T1000 (cell line): Measurements from ENCODE around the gene TFDP3.

ENCODE experiments used
- DNase-seq: peaks from one replicate; lab custom pipeline; 2025; ENCODE audit warnings: mixed read lengths; lab: John Stamatoyannopoulos, UW

Gene TFDP3

GRCh38 chrX:133218329-133218728 lies at the start of gene TFDP3:
Gene TFDP3 (minus strand): TSS chrX:133218354. CDS start chrX:133218259, 95 bp downstream.
- DNase-seq, result no peak

GRCh38 chrX:133267621-133268020 lies 49.5 kb upstream of the TFDP3 start:
- DNase-seq, result no peak

- no peak for DNase-seq
These were observed 47.2 kb upstream of the TFDP3 start for GRCh38 chrX:133265331-133265730.

- DNase-seq, result no peak
These were observed 40.3 kb upstream of the TFDP3 start for GRCh38 chrX:133258481-133258880.

GRCh38 chrX:133254666-133255065 lies 36.5 kb upstream of the TFDP3 start:
- DNase-seq, result no peak

- DNase-seq, result no peak
These were observed 33.0 kb upstream of the TFDP3 start for GRCh38 chrX:133251204-133251603.

- DNase-seq, result no peak
These were observed 32.3 kb upstream of the TFDP3 start for GRCh38 chrX:133250184-133251100.

GRCh38 chrX:133249266-133250058 lies 31.3 kb upstream of the TFDP3 start:
- DNase-seq, result no peak

GRCh38 chrX:133248177-133248576 lies 30.0 kb upstream of the TFDP3 start:
- no peak for DNase-seq

- no peak for DNase-seq
These were observed 28.8 kb upstream of the TFDP3 start for GRCh38 chrX:133246921-133247320.

GRCh38 chrX:133235830-133236229 lies 17.7 kb upstream of the TFDP3 start:
- DNase-seq, result no peak

- no peak for DNase-seq
These were observed 14.2 kb upstream of the TFDP3 start for GRCh38 chrX:133232331-133232730.

- no peak for DNase-seq
These were observed 11.2 kb upstream of the TFDP3 start for GRCh38 chrX:133229361-133229760.

- no peak for DNase-seq
These were observed 2.4 kb downstream of the TFDP3 start for GRCh38 chrX:133215747-133216146.

- no peak for DNase-seq
These were observed 3.1 kb downstream of the TFDP3 start for GRCh38 chrX:133215017-133215416.

- DNase-seq, result no peak
These were observed 3.9 kb downstream of the TFDP3 start for GRCh38 chrX:133214301-133214700.

GRCh38 chrX:133213117-133213516 lies 5.0 kb downstream of the TFDP3 start:
- no peak for DNase-seq

- no peak for DNase-seq
These were observed 10.4 kb downstream of the TFDP3 start for GRCh38 chrX:133207751-133208150.

- no peak for DNase-seq
These were observed 26.5 kb downstream of the TFDP3 start for GRCh38 chrX:133191739-133192039.

- DNase-seq, result no peak
These were observed 27.0 kb downstream of the TFDP3 start for GRCh38 chrX:133190877-133191738.

GRCh38 chrX:133189195-133189594 lies 29.0 kb downstream of the TFDP3 start:
- DNase-seq, result no peak

- DNase-seq, result no peak
These were observed 29.5 kb downstream of the TFDP3 start for GRCh38 chrX:133188631-133189030.
